HepG2 (cell line): ENCODE data around the gene SOCS3. TPM values are rescaled to one million over a fixed set of nuclear protein-coding genes. Genes with fewer than 3 reads are reported as not detected.

Source experiments
- ATAC-seq: fragments of 200-7000 bp; cut with Tn5 transposase; 3 replicates; pipeline ENCODE4 v1.9.1; 2020; ENCODE audit warnings: mild to moderate bottlenecking, moderate library complexity
- BruUV-seq: library from RNA; stranded (reverse); fragments of 400-500 nt; replicated peaks from 2 replicates; lab custom pipeline; 2021; lab: Mats Ljungman, UMichigan
- CTCF ChIA-PET: fragments of 300-600 bp; formaldehyde crosslinking; extraction: SDS; loops from one replicate; lab custom pipeline; 2021; ENCODE audit warnings: low total read pairs, inconsistent platforms, low intra/inter-chr PET ratio; lab: Yijun Ruan, JAX
- POLR2A ChIA-PET: fragments of 350-600 bp; sonication (Branson Sonifier 250); formaldehyde crosslinking; loops from one replicate; lab custom pipeline; 2020; ENCODE audit warnings: antibody characterized with exemption, inconsistent platforms; lab: Yijun Ruan, JAX
- DNase-seq: peaks from one replicate; pipeline ENCODE4 v3.0.0-alpha.2; 2015; ENCODE audit warnings: low spot score
- FAIRE-seq: peaks from 3 replicates; lab custom pipeline; 2011; peaks lifted over from hg19 to GRCh38; lab: Jason Lieb, UNC
- H2AFZ ChIP-seq: one replicate; pipeline ENCODE4 v1.6.1; 2011; ENCODE audit warnings: low read length, inconsistent platforms
- H3K27ac ChIP-seq: fragments of 300-600 bp; 3 replicates; pipeline ENCODE4 v1.8.0; 2011; ENCODE audit warnings: mixed run types, mild to moderate bottlenecking, mixed read lengths, low read length, inconsistent platforms; ENCODE audit not compliant: insufficient read depth; ENCODE audit errors: extremely low read length
- H3K27me3 ChIP-seq, 2 experiments: fragments of 200-600 bp in 1 of 2; 2 replicates in 1 of 2; 3 replicates in 1 of 2; pipeline versions ENCODE4 v1.6.0 to v1.8.0; 2011; ENCODE audit warnings: low read length in 2 of 2, mild to moderate bottlenecking in 2 of 2, moderate library complexity in 2 of 2, inconsistent platforms in 1 of 2; ENCODE audit not compliant: insufficient read depth in 2 of 2, control insufficient read depth in 1 of 2
- H3K36me3 ChIP-seq, 2 experiments: fragments of 200-600 bp in 1 of 2; replicated peaks in 1 of 2; 2 replicates in 1 of 2; 3 replicates in 1 of 2; pipeline versions ENCODE4 v1.5.1 to v1.8.0; 2011; ENCODE audit warnings: low read length in 2 of 2, inconsistent platforms in 1 of 2; ENCODE audit not compliant: insufficient read depth in 2 of 2, control insufficient read depth in 1 of 2
- H3K4me1 ChIP-seq: 2 replicates; pipeline ENCODE4 v1.5.1; 2012; ENCODE audit warnings: low read length, inconsistent platforms; ENCODE audit not compliant: insufficient read depth
- H3K4me2 ChIP-seq: 2 replicates; pipeline ENCODE4 v1.6.0; 2011; ENCODE audit warnings: low read depth, low read length, inconsistent platforms
- H3K4me3 ChIP-seq, 3 experiments: fragments of 200-600 bp in 1 of 3; sonication (generic), shearing (Covaris generic) in 1 of 3; replicated peaks in 1 of 3; 2 replicates each; pipeline ENCODE4 v1.5.1; 2011 to 2016; ENCODE audit warnings: low read length in 3 of 3, inconsistent platforms in 2 of 3, low read depth in 2 of 3, mild to moderate bottlenecking in 2 of 3, control low read depth in 1 of 3, mixed read lengths in 1 of 3; ENCODE audit not compliant: insufficient read depth in 1 of 3
- H3K79me2 ChIP-seq: one replicate; pipeline ENCODE4 v1.6.1; 2011; ENCODE audit warnings: low read length, inconsistent platforms; ENCODE audit not compliant: insufficient read depth
- H3K9ac ChIP-seq: 2 replicates; pipeline ENCODE4 v1.6.0; 2011; ENCODE audit warnings: mild to moderate bottlenecking, low read depth, low read length, inconsistent platforms; ENCODE audit not compliant: insufficient read depth
- H3K9me3 ChIP-seq: 2 replicates; pipeline ENCODE4 v1.5.1; 2012; ENCODE audit warnings: mild to moderate bottlenecking, low read length
- H4K20me1 ChIP-seq: 2 replicates; pipeline ENCODE4 v1.6.0; 2011; ENCODE audit warnings: inconsistent platforms, mild to moderate bottlenecking, low read length, moderate library complexity; ENCODE audit not compliant: insufficient read depth
- ATF6 ChIP-seq: sonication (generic); formaldehyde crosslinking; conservative IDR thresholded peaks from 2 replicates; pipeline ENCODE4 v1.4.0; 2020; ENCODE audit warnings: missing genetic modification reagents
- BORCS8-MEF2B ChIP-seq: sonication (generic); formaldehyde crosslinking; IDR thresholded peaks from 2 replicates; pipeline ENCODE4 v1.8.0; 2022; ENCODE audit warnings: mild to moderate bottlenecking, missing genetic modification reagents
- DNMT1 ChIP-seq: sonication (generic); formaldehyde crosslinking; IDR thresholded peaks from 2 replicates; pipeline ENCODE4 v1.5.1; 2020; ENCODE audit warnings: mild to moderate bottlenecking, missing genetic modification reagents
- FOXK1 ChIP-seq: sonication (generic); formaldehyde crosslinking; IDR thresholded peaks from 2 replicates; pipeline ENCODE4 v1.4.0; 2020; ENCODE audit warnings: low read depth, missing genetic modification reagents, borderline replicate concordance
- REXO4 ChIP-seq: sonication (generic); formaldehyde crosslinking; IDR thresholded peaks from 2 replicates; pipeline ENCODE4 v1.8.0; 2022; ENCODE audit warnings: missing genetic modification reagents, mild to moderate bottlenecking, borderline replicate concordance
- YEATS4 ChIP-seq: sonication (generic); formaldehyde crosslinking; IDR thresholded peaks from 2 replicates; pipeline ENCODE4 v1.4.0; 2020; ENCODE audit warnings: missing genetic modification reagents, borderline replicate concordance
- ZNF160 ChIP-seq: sonication (generic); formaldehyde crosslinking; IDR thresholded peaks from 2 replicates; pipeline ENCODE4 v1.8.0; 2022; ENCODE audit warnings: mild to moderate bottlenecking, inconsistent platforms, missing genetic modification reagents
- ZNF337 ChIP-seq: sonication (generic); formaldehyde crosslinking; IDR thresholded peaks from 2 replicates; pipeline ENCODE4 v1.5.1; 2020; ENCODE audit warnings: missing genetic modification reagents, low read depth, mild to moderate bottlenecking, borderline replicate concordance
- ZNF33A ChIP-seq: sonication (generic); formaldehyde crosslinking; IDR thresholded peaks from 2 replicates; pipeline ENCODE4 v1.5.1; 2020; ENCODE audit warnings: missing genetic modification reagents, mild to moderate bottlenecking, moderate library complexity, borderline replicate concordance
- ZNF558 ChIP-seq: sonication (generic); formaldehyde crosslinking; IDR thresholded peaks from 2 replicates; pipeline ENCODE4 v1.9.0; 2022; ENCODE audit warnings: mild to moderate bottlenecking, missing genetic modification reagents, borderline replicate concordance
- ZSCAN22 ChIP-seq: sonication (generic); formaldehyde crosslinking; IDR thresholded peaks from 2 replicates; pipeline ENCODE4 v1.4.0; 2020; ENCODE audit warnings: mild to moderate bottlenecking, missing genetic modification reagents
- ZSCAN29 ChIP-seq: sonication (generic); formaldehyde crosslinking; conservative IDR thresholded peaks from 2 replicates; pipeline ENCODE4 v1.4.0; 2020; ENCODE audit warnings: mild to moderate bottlenecking, missing genetic modification reagents
- WGBS: methylation state at CpG from one replicate; pipeline ENCODE4 v1.1.6; 2017; ENCODE audit warnings: low lambda C conversion rate; 5-methylcytosine and 5-hydroxymethylcytosine counted together
- in situ Hi-C: cut with HindIII; loops from 2 replicates; pipeline ENCODE4 v1.10.0; 2017; ENCODE audit warnings: low pct_unique_long_range_greater_than_20kb; ENCODE audit not compliant: extremely low pct_ligation_motif_present
- intact Hi-C: fragments of 100-400 bp; cut with micrococcal nuclease; formaldehyde crosslinking; loops from one replicate; pipeline ENCODE4 v1.10.0; 2022; ENCODE audit not compliant: unreplicated experiment
- polyA plus RNA-seq, 8 experiments: library from polyadenylated mRNA; depleted of rRNA in 3 of 8; stranded (reverse) in 7 of 8; unstranded in 1 of 8; fragments of >200 nt; fragmentation: Illumina TruSeq in 4 of 8; extraction: Trizol in 4 of 8; gene quantifications; 2 replicates each; pipeline versions ENCODE4 v1.2.1 to v1.2.3, GENCODE V29; 2011 to 2016; ENCODE audit warnings: low read depth in 4 of 8, missing spikeins in 1 of 8, mixed read lengths in 1 of 8; ENCODE audit not compliant: insufficient read depth in 1 of 8
- total RNA-seq, 5 experiments: library from RNA; depleted of rRNA; stranded (reverse); fragments of >200 nt; fragmentation: Illumina TruSeq; extraction: Trizol; gene quantifications; 2 replicates each; pipeline ENCODE4 v1.2.3, GENCODE V29; 2016; ENCODE audit warnings: low read depth in 1 of 5

SOCS3 gene
- total and polyA plus RNA-seq, 2 of the 13 experiments (the other 11 are each of a cell fraction or from before 2014, with no cell fraction given) = 0.77 to 2.4 TPM

DNA sequence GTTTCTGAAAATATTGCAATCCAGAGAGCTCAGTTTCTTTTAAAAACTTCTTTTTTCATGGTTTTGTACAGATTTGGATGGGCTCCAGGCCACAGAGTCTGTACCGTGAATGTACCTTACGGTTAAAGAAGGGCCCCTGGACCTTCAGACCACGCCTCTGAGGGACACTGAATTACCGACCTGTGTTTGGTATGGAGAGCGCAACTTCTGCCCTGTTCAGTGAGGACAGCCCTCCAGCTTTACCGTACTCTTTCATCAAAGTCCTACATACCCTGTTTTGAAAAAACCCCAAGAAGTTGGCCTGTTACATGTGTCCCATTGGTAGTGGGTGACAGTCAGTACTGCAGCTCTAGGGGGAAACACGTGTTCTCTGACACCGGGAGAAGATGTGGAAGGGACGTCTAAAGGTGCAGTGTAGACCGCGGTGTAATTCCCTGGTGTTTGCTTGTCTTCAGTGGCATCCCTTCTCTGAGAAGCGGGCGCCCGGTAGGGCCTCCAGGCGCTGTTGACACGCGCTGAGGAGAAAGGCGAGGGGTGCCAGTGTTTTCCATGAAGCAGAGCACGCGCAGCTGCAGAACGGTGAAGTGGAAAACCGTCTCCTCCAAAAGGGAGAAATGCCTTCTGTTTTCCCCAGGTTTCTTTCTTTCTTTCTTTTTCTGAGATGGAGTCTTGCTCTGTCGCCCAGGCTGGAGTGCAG, 24.8 kb upstream of the SOCS3 start:
- Histone ChIP-seq H3K4me3 (no peak overlapping the region), H4K20me1 (peaks cover 27% of the 10 kb centered on the region; the same call in 1 of the 2 replicates), H3K27me3 (no peaks in the 10 kb centered on the region), H3K36me3 (peaks cover 3 to 15% of the 10 kb centered on the region in 2 experiments; a peak in 4 of 5 replicates), H3K4me1 (peaks cover 49% of the 10 kb centered on the region), H2AFZ (no peak overlapping the region), H3K4me2 (no peak overlapping the region), H3K9ac (no peak overlapping the region), H3K79me2 (peaks cover 87% of the 10 kb centered on the region), H3K27ac (no peak overlapping the region), H3K9me3 (no peaks in the 10 kb centered on the region)
- TF ChIP-seq ZSCAN29 = no peak
- no peak for TF ChIP-seq YEATS4 (CRISPR knock-in tag)
- TF ChIP-seq DNMT1 (CRISPR knock-in tag) = no peak
- TF ChIP-seq ATF6 (CRISPR knock-in tag) = no peak
- no peak for TF ChIP-seq REXO4 (CRISPR knock-in tag)
- no peak for TF ChIP-seq BORCS8-MEF2B
- no peak for TF ChIP-seq ZNF33A
- no peak for TF ChIP-seq FOXK1 (CRISPR knock-in tag)
- TF ChIP-seq ZNF160 = no peak
- TF ChIP-seq ZSCAN22 (CRISPR knock-in tag) = no peak
- no peak for TF ChIP-seq ZNF337 (CRISPR knock-in tag)
- TF ChIP-seq ZNF558 (CRISPR knock-in tag) = no peak
- ATAC-seq = no peak
- no TSS peak for BruUV-seq
- no peak for FAIRE-seq
- in situ Hi-C loops = no loop called here
- ChIA-PET POLR2A (no interaction called here), CTCF (no interaction called here)
- intact Hi-C loops = no loop called here
- DNase-seq = no peak
- 97% methylated on average over 23 of the region's 23 CpGs for WGBS
